Motor neuron (in vitro differentiated cells): ENCODE measurements around the gene RBMS1. TPM values are rescaled to one million over a fixed set of nuclear protein-coding genes. Genes with fewer than 3 reads are reported as not detected.

ENCODE experiments used
- ATAC-seq, 8 experiments: fragments of 200-7000 bp; cut with Tn5 transposase; replicated peaks in 6 of 8; 2 replicates each; pipeline ENCODE4 v1.8.0; 2021; ENCODE audit warnings: mild to moderate bottlenecking in 8 of 8, moderate library complexity in 8 of 8
- H3K27ac ChIP-seq, 2 donors: fragments of 250-450 bp; sonication (Bioruptor Pico); 2 replicates each; pipeline ENCODE4 v1.9.0; 2021; ENCODE audit warnings: antibody characterized with exemption in 2 of 2, mild to moderate bottlenecking in 2 of 2, moderate library complexity in 1 of 2
- H3K4me1 ChIP-seq, 2 donors: fragments of 250-450 bp; sonication (Bioruptor Pico); replicated peaks in 1 of 2; 2 replicates each; pipeline ENCODE4 v1.6.1; 2021; ENCODE audit warnings: antibody characterized with exemption in 2 of 2, mild to moderate bottlenecking in 2 of 2, moderate library complexity in 1 of 2
- H3K4me3 ChIP-seq, 5 donors: fragments of 250-450 bp; sonication (Bioruptor Pico); 2 replicates each; pipeline ENCODE4 v1.9.0; 2021; ENCODE audit warnings: antibody characterized with exemption in 5 of 5, mild to moderate bottlenecking in 5 of 5, moderate library complexity in 4 of 5
- WGBS, 10 experiments: fragments of 450-650 bp; shearing (Covaris generic); methylation state at CpG; one replicate each; pipeline ENCODE4 v1.0.0; 2022; 5-methylcytosine and 5-hydroxymethylcytosine counted together
- in situ Hi-C, 9 experiments: fragments of 400-800 bp; cut with MboI; loops; one replicate each; pipeline ENCODE4 v1.15.0; 2021; ENCODE audit warnings: low sequenced_read_pairs in 9 of 9, low pct_unique_long_range_greater_than_20kb in 2 of 9; ENCODE audit not compliant: unreplicated experiment in 9 of 9
- total RNA-seq, 8 experiments: library from RNA; unstranded; fragments of 300-600 nt; gene quantifications; 2 replicates each; pipeline versions ENCODE4 v1.2.3 to v1.2.4, GENCODE V29; 2022

Gene RBMS1
- total RNA-seq, 8 experiments from 2014 or later = 17.9 to 172 (median 53.5) TPM

- H3K4me3 ChIP-seq = no peak overlapping the region
- H3K4me1 ChIP-seq = peaks cover 2 to 9% of the 10 kb centered on the region in 2 donors
- ATAC-seq = peak in 6 of 8 experiments; percentile 12 to 44 (median 33)
- no peak overlapping the region for H3K27ac ChIP-seq
- WGBS, 10 experiments = 13 to 100% (median 64%) methylated on average over 1 to 7 of the region's 12 CpGs
- in situ Hi-C loops = no loop called here
Measured at GRCh38 chr2:160388464-160389263, 104.9 kb downstream of the RBMS1 start.

GRCh38 chr2:160387558-160388262 lies 105.9 kb downstream of the RBMS1 start:
- 0 to 92% (median 73%) methylated on average over 1 to 3 of the region's 3 CpGs; no CpG with 5 or more reads in 1 of the 10 experiments for WGBS, 10 experiments
- H3K4me1 ChIP-seq = peaks cover 2 to 9% of the 10 kb centered on the region in 2 donors
- H3K27ac ChIP-seq = no peak overlapping the region
- in situ Hi-C loops = no loop called here
- H3K4me3 ChIP-seq = no peak overlapping the region
- peak in 4 of 8 experiments; percentile 23 to 53 (median 32) for ATAC-seq

GRCh38 chr2:160384791-160385190 lies 108.8 kb downstream of the RBMS1 start:
- no peak for ATAC-seq
- Histone ChIP-seq H3K27ac (no peak overlapping the region), H3K4me3 (no peak overlapping the region), H3K4me1 (peaks cover 2 to 9% of the 10 kb centered on the region in 2 donors)
- WGBS, 10 experiments = 57 to 83% (median 70%) methylated on average over 1 of the region's 1 CpG; no CpG with 5 or more reads in 6 of the 10 experiments
- in situ Hi-C loops = no loop called here

GRCh38 chr2:160381425-160381951 lies 112.1 kb downstream of the RBMS1 start:
- Histone ChIP-seq H3K27ac (no peak overlapping the region), H3K4me3 (no peak overlapping the region), H3K4me1 (peaks cover 0 to 2% of the 10 kb centered on the region in 2 donors)
- WGBS, 10 experiments = 30 to 93% (median 88%) methylated on average over 2 to 5 of the region's 5 CpGs; no CpG with 5 or more reads in 2 of the 10 experiments
- in situ Hi-C loops = no loop called here
- no peak for ATAC-seq

GRCh38 chr2:160380611-160381010 lies 113.0 kb downstream of the RBMS1 start:
- in situ Hi-C loops = no loop called here
- Histone ChIP-seq H3K4me1 (peaks cover 0 to 2% of the 10 kb centered on the region in 2 donors), H3K27ac (no peak overlapping the region), H3K4me3 (no peak overlapping the region)
- 2 to 100% (median 64%) methylated on average over 1 to 5 of the region's 5 CpGs for WGBS, 10 experiments
- ATAC-seq = no peak

- Histone ChIP-seq H3K4me3 (no peak overlapping the region), H3K4me1 (peaks cover 0 to 2% of the 10 kb centered on the region in 2 donors), H3K27ac (no peak overlapping the region)
- 27 to 100% (median 86%) methylated on average over 1 to 7 of the region's 7 CpGs for WGBS, 10 experiments
- in situ Hi-C loops = no loop called here
- no peak for ATAC-seq
Measured at GRCh38 chr2:160380000-160380570, 113.5 kb downstream of the RBMS1 start.

- no peak overlapping the region for H3K4me3 ChIP-seq
- H3K4me1 ChIP-seq = peaks cover 0 to 2% of the 10 kb centered on the region in 2 donors
- in situ Hi-C loops = no loop called here
- WGBS, 10 experiments = 0 to 96% (median 80%) methylated on average over 1 to 3 of the region's 3 CpGs; no CpG with 5 or more reads in 1 of the 10 experiments
- peak in 1 of 8 experiments; percentile 25 for ATAC-seq
- no peak overlapping the region for H3K27ac ChIP-seq
Measured at GRCh38 chr2:160379399-160379798, 114.2 kb downstream of the RBMS1 start.

GRCh38 chr2:160377204-160377995 lies 116.2 kb downstream of the RBMS1 start:
- H3K4me1 ChIP-seq = peaks cover 7 to 9% of the 10 kb centered on the region in 2 donors
- WGBS, 10 experiments = 23 to 87% (median 54%) methylated on average over 2 to 5 of the region's 6 CpGs; no CpG with 5 or more reads in 2 of the 10 experiments
- ATAC-seq = peak in 2 of 8 experiments; percentile 12 to 16
- no peak overlapping the region for H3K27ac ChIP-seq
- H3K4me3 ChIP-seq = no peak overlapping the region
- in situ Hi-C loops = no loop called here

GRCh38 chr2:160376576-160376975 lies 117.0 kb downstream of the RBMS1 start:
- Histone ChIP-seq H3K4me1 (peaks cover 7 to 9% of the 10 kb centered on the region in 2 donors), H3K4me3 (no peak overlapping the region), H3K27ac (no peak overlapping the region)
- in situ Hi-C loops = no loop called here
- peak in 2 of 8 experiments; percentile 24 to 30 for ATAC-seq
- WGBS, 10 experiments = 14 to 100% (median 72%) methylated on average over 1 to 4 of the region's 4 CpGs; no CpG with 5 or more reads in 1 of the 10 experiments

- peaks cover 7 to 9% of the 10 kb centered on the region in 2 donors for H3K4me1 ChIP-seq
- in situ Hi-C loops = no loop called here
- no peak overlapping the region for H3K27ac ChIP-seq
- WGBS, 10 experiments = 33 to 100% (median 92%) methylated on average over 1 to 2 of the region's 2 CpGs; no CpG with 5 or more reads in 1 of the 10 experiments
- H3K4me3 ChIP-seq = no peak overlapping the region
- no peak for ATAC-seq
Measured at GRCh38 chr2:160375802-160376469, 117.7 kb downstream of the RBMS1 start.

- ATAC-seq = no peak
- no peak overlapping the region for H3K4me3 ChIP-seq
- no peak overlapping the region for H3K27ac ChIP-seq
- WGBS, 10 experiments = 83 to 100% (median 100%) methylated on average over 1 to 3 of the region's 4 CpGs; no CpG with 5 or more reads in 4 of the 10 experiments
- in situ Hi-C loops = no loop called here
- peaks cover 7 to 9% of the 10 kb centered on the region in 2 donors for H3K4me1 ChIP-seq
Measured at GRCh38 chr2:160375037-160375436, 118.6 kb downstream of the RBMS1 start.

- peak in 5 of 8 experiments; percentile 68 to 94 (median 73) for ATAC-seq
- Histone ChIP-seq H3K4me1 (peaks cover 7 to 9% of the 10 kb centered on the region in 2 donors), H3K27ac (no peak overlapping the region), H3K4me3 (no peak overlapping the region)
- in situ Hi-C loops = no loop called here
Measured at GRCh38 chr2:160373666-160374065, 119.9 kb downstream of the RBMS1 start.
